ENCODE results near the gene SPAG4. TPM values are rescaled to one million over a fixed set of nuclear protein-coding genes. Genes with fewer than 3 reads are reported as not detected.

SPAG4 gene
- total and polyA plus RNA-seq, 10 of the 15 experiments (the other 5 are each of a cell fraction or from before 2014, with no cell fraction given): 0.90 to 12.5 (median 2.4) TPM

GRCh38 chr20:35576816-35577215 lies 38.8 kb upstream of the SPAG4 start:
- no peaks in the 10 kb centered on the region for H3K27me3 ChIP-seq (replicated peaks in 1 of 2; ENCODE audit: control insufficient read depth in 2 of 2, insufficient read depth in 2 of 2, low read length in 1 of 2)
- ChIA-PET RAD21 (ENCODE audit: unreplicated experiment) (no interaction called here), CTCF (interaction anchor here (0.6 to 1.7 kb wide), 2 partner anchors 35 to 40 kb away, joined by 3 read pairs; no protein-coding TSS in a partner anchor), SMC1A (ENCODE audit: uncharacterized antibody, unreplicated experiment) (no interaction called here), POLR2A (no interaction called here)
- 4% methylated on average over 3 of the region's 3 CpGs for WGBS (ENCODE audit: insufficient coverage, insufficient replicate concordance, low lambda C conversion rate, missing lambda C conversion rate)
- no peak overlapping the region for H3K27ac ChIP-seq (ENCODE audit: control insufficient read depth, insufficient read depth)
- TF ChIP-seq NR2C1 (IDR thresholded peaks at IDR 0.05): no peak
- no peak for TF ChIP-seq BRCA1 (IDR thresholded peaks at IDR 0.05; ENCODE audit: low read depth, low read length)
- TF ChIP-seq CBX5 (IDR thresholded peaks at IDR 0.05; ENCODE audit: low read depth): no peak
- H4K20me1 ChIP-seq (ENCODE audit: control insufficient read depth, insufficient read depth): no peaks in the 10 kb centered on the region
- intact Hi-C loops (cut with micrococcal nuclease; ENCODE audit: unreplicated experiment) (no loop called here), in situ Hi-C loops (cut with MboI) (no loop called here)
- no peak overlapping the region for H3K4me2 ChIP-seq (ENCODE audit: control insufficient read depth, insufficient read depth)
- H3K36me3 ChIP-seq (ENCODE audit: control insufficient read depth in 2 of 2, insufficient read depth in 2 of 2, low read length in 1 of 2): no peaks in the 10 kb centered on the region
- no peak overlapping the region for H2AFZ ChIP-seq (ENCODE audit: control insufficient read depth, low read depth, low read length)
- no peaks in the 10 kb centered on the region for H3K4me1 ChIP-seq (ENCODE audit: control insufficient read depth, insufficient read depth, low read length)
- no peak overlapping the region for H3K9ac ChIP-seq (ENCODE audit: control insufficient read depth, insufficient read depth, low read length)
- no peak for ATAC-seq
- H3K79me2 ChIP-seq (ENCODE audit: control insufficient read depth, insufficient read depth, low read length): no peaks in the 10 kb centered on the region
- H3K4me3 ChIP-seq: no peak overlapping the region
- peaks cover 2% of the 10 kb centered on the region; the same call in 1 of the 3 replicates for H3K9me3 ChIP-seq (replicated peaks; ENCODE audit: control insufficient read depth, insufficient read depth, low read length)
- no peak for DNase-seq (ENCODE audit: low read depth, low spot score)
- BruUV-seq (replicated peaks): no TSS peak
- no peak for FAIRE-seq

- ATAC-seq: no peak
- intact Hi-C loops (cut with micrococcal nuclease; ENCODE audit: unreplicated experiment): no loop called here
- WGBS (ENCODE audit: insufficient coverage, insufficient replicate concordance, low lambda C conversion rate, missing lambda C conversion rate): 83% methylated on average over 8 of the region's 8 CpGs
Measured at GRCh38 chr20:35578469-35578868, 37.2 kb upstream of the SPAG4 start.

More at GRCh38 chr20:35578469-35578868, 37.2 kb upstream of the SPAG4 start:
- Histone ChIP-seq H4K20me1 (ENCODE audit: control insufficient read depth, insufficient read depth) (no peaks in the 10 kb centered on the region), H3K36me3 (ENCODE audit: control insufficient read depth in 2 of 2, insufficient read depth in 2 of 2, low read length in 1 of 2) (no peaks in the 10 kb centered on the region), H3K27me3 (replicated peaks in 1 of 2; ENCODE audit: control insufficient read depth in 2 of 2, insufficient read depth in 2 of 2, low read length in 1 of 2) (no peaks in the 10 kb centered on the region), H2AFZ (ENCODE audit: control insufficient read depth, low read depth, low read length) (no peak overlapping the region), H3K9me3 (replicated peaks; ENCODE audit: control insufficient read depth, insufficient read depth, low read length) (no peaks in the 10 kb centered on the region), H3K4me1 (ENCODE audit: control insufficient read depth, insufficient read depth, low read length) (no peaks in the 10 kb centered on the region), H3K27ac (ENCODE audit: control insufficient read depth, insufficient read depth) (no peak overlapping the region), H3K4me3 (no peak overlapping the region), H3K9ac (ENCODE audit: control insufficient read depth, insufficient read depth, low read length) (no peak overlapping the region), H3K79me2 (ENCODE audit: control insufficient read depth, insufficient read depth, low read length) (no peaks in the 10 kb centered on the region), H3K4me2 (ENCODE audit: control insufficient read depth, insufficient read depth) (no peak overlapping the region)
- RAD21 ChIA-PET (ENCODE audit: unreplicated experiment): interaction anchor here (0.6 kb wide), 1 partner anchor 75 kb away, joined by 3 read pairs; no protein-coding TSS in a partner anchor
- in situ Hi-C loops (cut with MboI): no loop called here
- SMC1A ChIA-PET (ENCODE audit: uncharacterized antibody, unreplicated experiment): no interaction called here
- POLR2A ChIA-PET: no interaction called here
- CTCF ChIA-PET: interaction anchor here (1.7 kb wide), 1 partner anchor 38 kb away, joined by 3 read pairs; no protein-coding TSS in a partner anchor
- no peak for DNase-seq (ENCODE audit: low read depth, low spot score)
- FAIRE-seq: no peak
- no peak for TF ChIP-seq ETV6 (conservative IDR thresholded peaks at IDR 0.05 in 1 of 2, IDR thresholded peaks at IDR 0.05 in 1 of 2; ENCODE audit: borderline replicate concordance in 1 of 2, low read depth in 1 of 2)
- TF ChIP-seq TCF7 (IDR thresholded peaks at IDR 0.05; ENCODE audit: borderline replicate concordance): no peak
- TF ChIP-seq PKNOX1 (IDR thresholded peaks at IDR 0.05): no peak
- TF ChIP-seq ZNF274 (IDR thresholded peaks at IDR 0.05; ENCODE audit: insufficient read depth, insufficient read length): no peak
- no peak for TF ChIP-seq CBFB (IDR thresholded peaks at IDR 0.05; ENCODE audit: low read depth)
- TF ChIP-seq DPF2 (IDR thresholded peaks at IDR 0.05): no peak
- no TSS peak for BruUV-seq (replicated peaks)

Measured in GM12878 (cell line).